GM13976 (cell line): ENCODE data around the gene YES1.

ENCODE experiments used
- DNase-seq: peaks from one replicate; pipeline ENCODE4 v3.0.0; 2012; ENCODE audit warnings: low spot score
- CTCF ChIP-seq: IDR thresholded peaks from 2 replicates; pipeline ENCODE4 v1.5.1; 2012; ENCODE audit warnings: borderline replicate concordance, mild to moderate bottlenecking; ENCODE audit not compliant: insufficient read depth; ENCODE audit errors: extremely low read depth, missing control alignments, control extremely low read depth
- in situ Hi-C: fragments of 300-500 bp; cut with MboI; formaldehyde crosslinking; loops from one replicate; pipeline ENCODE4 v1.12.0; 2022; ENCODE audit warnings: low sequenced_read_pairs, mixed read lengths, inconsistent platforms; ENCODE audit not compliant: unreplicated experiment

Gene YES1

GRCh38 chr18:680392-680791 is 131.7 kb downstream of the YES1 start:
- no peak for TF ChIP-seq CTCF
- in situ Hi-C loops: no loop called here
- DNase-seq: no peak

GRCh38 chr18:679516-679915 is 132.5 kb downstream of the YES1 start:
- no peak for TF ChIP-seq CTCF
- no peak for DNase-seq
- in situ Hi-C loops: no loop called here

GRCh38 chr18:678482-679182 is 133.4 kb downstream of the YES1 start:
- in situ Hi-C loops: no loop called here
- no peak for TF ChIP-seq CTCF
- DNase-seq: no peak

- no peak for TF ChIP-seq CTCF
- DNase-seq: no peak
- in situ Hi-C loops: no loop called here
Measured at GRCh38 chr18:677951-678381, 134.1 kb downstream of the YES1 start.

DNA sequence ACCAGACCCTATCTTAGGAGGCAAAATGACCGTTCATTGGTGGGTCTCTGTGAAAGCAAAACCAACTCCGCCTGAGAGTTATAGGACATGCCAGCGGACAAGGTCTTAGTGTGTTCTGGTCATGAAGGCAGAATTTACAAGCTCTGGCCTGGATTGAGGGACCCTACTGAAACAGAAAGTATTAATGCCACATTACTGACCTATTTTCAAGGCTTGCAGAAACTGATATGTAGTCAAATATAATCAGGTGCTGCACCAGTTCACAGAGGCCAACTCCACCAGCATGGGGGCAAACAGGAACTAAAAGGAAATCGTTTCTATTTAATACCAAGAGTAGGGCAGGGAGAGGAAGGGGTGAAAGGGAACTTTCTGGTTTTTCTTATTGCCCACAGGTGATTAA is 134.9 kb downstream of the YES1 start:
- no peak for DNase-seq
- no peak for TF ChIP-seq CTCF
- in situ Hi-C loops: no loop called here

- no peak for DNase-seq
Measured at GRCh38 chr18:676736-677135, 135.3 kb downstream of the YES1 start.

More at GRCh38 chr18:676736-677135, 135.3 kb downstream of the YES1 start:
- TF ChIP-seq CTCF: no peak
- in situ Hi-C loops: no loop called here
